Endothelial cell (in vitro differentiated cells): Measurements from ENCODE around the gene TMEM91. TPM values are rescaled to one million over a fixed set of nuclear protein-coding genes. Genes with fewer than 3 reads are reported as not detected.

ENCODE experiments used
- DNase-seq: peaks from one replicate; pipeline ENCODE4 v3.0.0; 2021; ENCODE audit warnings: low spot score
- H3K27ac Mint-ChIP-seq: one replicate; pipeline ENCODE4 v1.8.0; 2021; ENCODE audit warnings: mixed read lengths, inconsistent platforms; ENCODE audit not compliant: unreplicated experiment
- H3K27me3 Mint-ChIP-seq: one replicate; pipeline ENCODE4 v1.8.0; 2021; ENCODE audit warnings: mild to moderate bottlenecking, moderate library complexity, mixed read lengths, inconsistent platforms; ENCODE audit not compliant: unreplicated experiment
- H3K36me3 Mint-ChIP-seq: one replicate; pipeline ENCODE4 v1.8.0; 2021; ENCODE audit warnings: mild to moderate bottlenecking, low read depth, mixed read lengths, inconsistent platforms; ENCODE audit not compliant: unreplicated experiment
- H3K4me1 Mint-ChIP-seq: one replicate; pipeline ENCODE4 v1.8.0; 2021; ENCODE audit warnings: mild to moderate bottlenecking, mixed read lengths, inconsistent platforms; ENCODE audit not compliant: unreplicated experiment
- H3K4me3 Mint-ChIP-seq: one replicate; pipeline ENCODE4 v1.8.0; 2021; ENCODE audit warnings: mild to moderate bottlenecking, mixed read lengths, inconsistent platforms; ENCODE audit not compliant: unreplicated experiment
- H3K9me3 Mint-ChIP-seq: one replicate; pipeline ENCODE4 v1.8.0; 2021; ENCODE audit warnings: mixed read lengths, inconsistent platforms; ENCODE audit not compliant: unreplicated experiment
- CTCF ChIP-seq: fragments of 200-600 bp; sonication (generic); IDR thresholded peaks from one replicate; pipeline ENCODE4 v1.5.0; 2021; ENCODE audit warnings: antibody characterized with exemption; ENCODE audit not compliant: unreplicated experiment
- total RNA-seq: library from RNA; stranded (reverse); fragmentation: NEBNext Ultra II Directional; extraction: Animal tissue kit (Norgen Biotek cat#: 25700); gene quantifications from one replicate; pipeline ENCODE4 v1.2.1, GENCODE V29; 2021; ENCODE audit not compliant: unreplicated experiment

TMEM91 gene
- total RNA-seq, 1 donor from 2014 or later: 7.6 TPM

GRCh38 chr19:41428481-41428859 is 52.1 kb downstream of the TMEM91 start:
- Mint-ChIP-seq H3K4me3 (no peak overlapping the region), H3K27ac (peak overlapping the region; percentile 19), H3K9me3 (no peaks in the 10 kb centered on the region)

GRCh38 chr19:41430922-41431321 is 54.6 kb downstream of the TMEM91 start:
- H3K4me3 Mint-ChIP-seq: no peak overlapping the region
- no peaks in the 10 kb centered on the region for H3K9me3 Mint-ChIP-seq
- peaks cover 9% of the 10 kb centered on the region for H3K27me3 Mint-ChIP-seq
- DNase-seq: no peak
- no peak for TF ChIP-seq CTCF
- no peak overlapping the region for H3K27ac Mint-ChIP-seq
- peaks cover 17% of the 10 kb centered on the region for H3K36me3 Mint-ChIP-seq
- peaks cover 26% of the 10 kb centered on the region for H3K4me1 Mint-ChIP-seq

More at GRCh38 chr19:41428481-41428859, 52.1 kb downstream of the TMEM91 start:
- no peak for DNase-seq
- Mint-ChIP-seq H3K27me3 (peaks cover 8% of the 10 kb centered on the region), H3K4me1 (peaks cover 21% of the 10 kb centered on the region), H3K36me3 (peaks cover 12% of the 10 kb centered on the region)
- no peak for TF ChIP-seq CTCF

GRCh38 chr19:41431426-41432386 is 55.4 kb downstream of the TMEM91 start:
- Mint-ChIP-seq H3K27me3 (peaks cover 11% of the 10 kb centered on the region), H3K36me3 (peaks cover 17% of the 10 kb centered on the region), H3K9me3 (no peaks in the 10 kb centered on the region), H3K27ac (peak overlapping the region; percentile 54), H3K4me1 (peaks cover 26% of the 10 kb centered on the region), H3K4me3 (peak overlapping the region; percentile 81)
- no peak for DNase-seq
- no peak for TF ChIP-seq CTCF

GRCh38 chr19:41433171-41433570 is 56.8 kb downstream of the TMEM91 start:
- Mint-ChIP-seq H3K4me1 (peaks cover 18% of the 10 kb centered on the region), H3K4me3 (peak overlapping the region; percentile 21), H3K27me3 (peaks cover 6% of the 10 kb centered on the region), H3K9me3 (no peaks in the 10 kb centered on the region), H3K27ac (no peak overlapping the region), H3K36me3 (peaks cover 20% of the 10 kb centered on the region)
- no peak for TF ChIP-seq CTCF
- DNase-seq: no peak

Other genes starting within 250 kb of the TMEM91 start
- gene CYP2S1, start 183.3 kb upstream of the TMEM91 start, total RNA-seq: 17.5 TPM
- gene AXL, start 157.3 kb upstream of the TMEM91 start, total RNA-seq: 5.5 TPM
- 259 TPM for gene HNRNPUL1, start 112.2 kb upstream of the TMEM91 start, total RNA-seq
- gene CCDC97, start 66.4 kb upstream of the TMEM91 start, total RNA-seq: 28.6 TPM
- 193 TPM for gene TGFB1, start 22.6 kb upstream of the TMEM91 start, total RNA-seq
- 6.8 TPM for gene B9D2, start 12.4 kb upstream of the TMEM91 start, total RNA-seq
- 15.2 TPM for gene EXOSC5, start 20.8 kb downstream of the TMEM91 start, total RNA-seq
- 25.0 TPM for gene BCKDHA, start 21.3 kb downstream of the TMEM91 start, total RNA-seq
- gene B3GNT8, start 50.8 kb downstream of the TMEM91 start, total RNA-seq: 10.7 TPM
- 75.5 TPM for gene DMAC2, start 63.4 kb downstream of the TMEM91 start, total RNA-seq
- gene ERICH4, start 66.6 kb downstream of the TMEM91 start, total RNA-seq: not detected
- gene CEACAM21, start 199.6 kb downstream of the TMEM91 start, total RNA-seq: 74.1 TPM